PC-3 (cell line): Measurements from ENCODE around the gene UBXN2A. TPM values are rescaled to one million over a fixed set of nuclear protein-coding genes. Genes with fewer than 3 reads are reported as not detected.

Source experiments
- ATAC-seq: fragments of 200-7000 bp; cut with Tn5 transposase; 2 replicates; pipeline ENCODE4 v1.9.1; 2020; ENCODE audit warnings: mild to moderate bottlenecking, moderate library complexity
- BruUV-seq: library from RNA; stranded (reverse); fragments of 400-500 nt; replicated peaks from 2 replicates; lab custom pipeline; 2021; lab: Mats Ljungman, UMichigan
- CTCF ChIA-PET: fragments of 300-600 bp; sonication (Branson Sonifier 250); formaldehyde crosslinking; loops from one replicate; lab custom pipeline; 2022; ENCODE audit warnings: antibody characterized with exemption; lab: Charles Lee
- POLR2A ChIA-PET: fragments of 300-600 bp; sonication (Branson Sonifier 250); formaldehyde crosslinking; loops from one replicate; lab custom pipeline; 2022; ENCODE audit warnings: antibody characterized with exemption; ENCODE audit not compliant: unreplicated experiment; lab: Charles Lee
- DNase-seq: peaks from one replicate; pipeline ENCODE4 v3.0.0-alpha.2; 2015
- H2AFZ ChIP-seq: fragments of 300-600 bp; sonication (generic); 2 replicates; pipeline ENCODE4 v1.6.0; 2016; ENCODE audit warnings: antibody characterized with exemption, low read length
- H3F3A ChIP-seq: fragments of 300-600 bp; sonication (generic); one replicate; pipeline ENCODE4 v1.6.0; 2017; ENCODE audit warnings: antibody characterized with exemption, low read length, control low read depth, mild to moderate bottlenecking; ENCODE audit not compliant: unreplicated experiment
- H3K27ac ChIP-seq: fragments of 300-600 bp; sonication (generic); 2 replicates; pipeline ENCODE4 v1.5.1; 2016; ENCODE audit warnings: mild to moderate bottlenecking, low read length
- H3K27me3 ChIP-seq: fragments of 300-600 bp; sonication (generic); 2 replicates; pipeline ENCODE4 v1.6.1; 2016; ENCODE audit warnings: low read length, mixed read lengths
- H3K36me3 ChIP-seq: fragments of 300-600 bp; sonication (generic); 2 replicates; pipeline ENCODE4 v1.6.1; 2016; ENCODE audit warnings: low read depth, mixed run types, low read length, mixed read lengths
- H3K4me1 ChIP-seq: fragments of 300-600 bp; sonication (generic); 2 replicates; pipeline ENCODE4 v1.5.1; 2016; ENCODE audit warnings: low read length; ENCODE audit not compliant: insufficient read depth
- H3K4me2 ChIP-seq: fragments of 300-600 bp; sonication (generic); 2 replicates; pipeline ENCODE4 v1.6.0; 2016; ENCODE audit warnings: low read length
- H3K4me3 ChIP-seq: fragments of 300-600 bp; sonication (generic); 2 replicates; pipeline ENCODE4 v1.5.1; 2016; ENCODE audit warnings: mild to moderate bottlenecking, low read length, mixed read lengths
- H3K79me2 ChIP-seq: fragments of 300-600 bp; sonication (generic); 2 replicates; pipeline ENCODE4 v1.6.1; 2017; ENCODE audit warnings: low read length, mixed read lengths
- H3K9ac ChIP-seq: fragments of 300-600 bp; sonication (generic); 2 replicates; pipeline ENCODE4 v1.6.0; 2016; ENCODE audit warnings: mild to moderate bottlenecking, low read length
- H3K9me2 ChIP-seq: fragments of 300-600 bp; sonication (generic); replicated peaks from 2 replicates; pipeline ENCODE4 v1.6.1; 2016; ENCODE audit warnings: mixed run types, low read length, mixed read lengths
- H3K9me3 ChIP-seq: fragments of 300-600 bp; sonication (generic); 2 replicates; pipeline ENCODE4 v1.6.1; 2016; ENCODE audit warnings: low read length, mixed read lengths
- H4K20me1 ChIP-seq: fragments of 300-600 bp; sonication (generic); 2 replicates; pipeline ENCODE4 v1.6.1; 2016; ENCODE audit warnings: low read length, mixed read lengths
- CTCF ChIP-seq: fragments of 300-600 bp; sonication (generic); conservative IDR thresholded peaks from 2 replicates; pipeline ENCODE4 v1.5.1; 2017; ENCODE audit warnings: antibody characterized with exemption, low read depth, mild to moderate bottlenecking, low read length
- EZH2 ChIP-seq: fragments of 300-600 bp; sonication (generic); IDR thresholded peaks from one replicate; pipeline ENCODE4 v1.6.1; 2017; ENCODE audit warnings: antibody characterized with exemption, mild to moderate bottlenecking, low read length; ENCODE audit not compliant: unreplicated experiment
- EZH2phosphoT487 ChIP-seq: fragments of 300-600 bp; sonication (generic); IDR thresholded peaks from 2 replicates; pipeline ENCODE4 v1.6.1; 2018; ENCODE audit warnings: mild to moderate bottlenecking, antibody characterized with exemption, low read length, borderline replicate concordance
- intact Hi-C: fragments of 100-400 bp; cut with micrococcal nuclease; formaldehyde crosslinking; loops from 2 replicates; pipeline ENCODE4 v1.9.0; 2023
- total RNA-seq: library from RNA; depleted of rRNA; stranded (reverse); fragments of >200 nt; gene quantifications from 2 replicates; pipeline ENCODE4 v1.2.3, GENCODE V29; 2014

UBXN2A gene
- total RNA-seq, 1 experiment from 2014 or later, result 15.4 TPM

GRCh38 chr2:24016376-24016761 lies 76.1 kb downstream of the UBXN2A start:
- Histone ChIP-seq H3K79me2 (no peaks in the 10 kb centered on the region), H3K9me3 (no peaks in the 10 kb centered on the region), H3K4me1 (peaks cover 52% of the 10 kb centered on the region), H3K27ac (peak overlapping the region; percentile 79), H3K9ac (peak overlapping the region; percentile 11; the same call in 1 of the 2 replicates), H3K36me3 (no peaks in the 10 kb centered on the region), H4K20me1 (no peaks in the 10 kb centered on the region), H3K9me2 (no peaks in the 10 kb centered on the region), H3K27me3 (no peaks in the 10 kb centered on the region), H3K4me3 (no peak overlapping the region), H2AFZ (peak overlapping the region; percentile 19; the same call in 1 of the 2 replicates), H3F3A (no peaks in the 10 kb centered on the region), H3K4me2 (peak overlapping the region; percentile 44)
- ChIA-PET POLR2A (no interaction called here), CTCF (no interaction called here)
- no TSS peak for BruUV-seq
- ATAC-seq (peak; percentile 8), DNase-seq (peak; percentile 42)
- TF ChIP-seq EZH2phosphoT487 (no peak), EZH2 (no peak), CTCF (no peak)
- intact Hi-C loops, result no loop called here

GRCh38 chr2:24016853-24017703 lies 76.8 kb downstream of the UBXN2A start:
- Histone ChIP-seq H3F3A (no peaks in the 10 kb centered on the region), H3K4me1 (peaks cover 57% of the 10 kb centered on the region), H4K20me1 (no peaks in the 10 kb centered on the region), H3K9ac (no peak overlapping the region), H3K27ac (peak overlapping the region; percentile 79), H3K27me3 (no peaks in the 10 kb centered on the region), H3K36me3 (no peaks in the 10 kb centered on the region), H3K9me3 (no peaks in the 10 kb centered on the region), H3K9me2 (no peaks in the 10 kb centered on the region), H3K4me3 (no peak overlapping the region), H3K4me2 (peak overlapping the region; percentile 44), H3K79me2 (no peaks in the 10 kb centered on the region), H2AFZ (no peak overlapping the region)
- no TSS peak for BruUV-seq
- ChIA-PET POLR2A (no interaction called here), CTCF (no interaction called here)
- ATAC-seq, result no peak
- DNase-seq, result no peak
- intact Hi-C loops, result no loop called here
- TF ChIP-seq EZH2phosphoT487 (no peak), CTCF (no peak), EZH2 (no peak)

- Histone ChIP-seq H3K4me3 (no peak overlapping the region), H2AFZ (no peak overlapping the region), H3K9me2 (no peaks in the 10 kb centered on the region), H4K20me1 (no peaks in the 10 kb centered on the region), H3K4me1 (peaks cover 51% of the 10 kb centered on the region), H3K4me2 (no peak overlapping the region), H3K27ac (no peak overlapping the region), H3K9ac (no peak overlapping the region), H3K36me3 (no peaks in the 10 kb centered on the region), H3K27me3 (no peaks in the 10 kb centered on the region), H3K9me3 (no peaks in the 10 kb centered on the region), H3K79me2 (no peaks in the 10 kb centered on the region), H3F3A (no peaks in the 10 kb centered on the region)
- ATAC-seq, result no peak
- no peak for DNase-seq
- BruUV-seq, result no TSS peak
- POLR2A ChIA-PET, result no interaction called here
- TF ChIP-seq EZH2phosphoT487 (no peak), EZH2 (no peak), CTCF (no peak)
- CTCF ChIA-PET, result no interaction called here
- intact Hi-C loops, result no loop called here
These were observed 77.4 kb downstream of the UBXN2A start for GRCh38 chr2:24017711-24018110.
